NCI-H2081 treated with DMSO at 0.1 percent for 48 hours (cell line): ENCODE measurements around the gene FRMPD2.
"Not testable (repeated sequence)": the region's sequence is repeated elsewhere in the genome, so short reads cannot be mapped to it uniquely, and the experiment has no call there.

Experiments
- DNase-seq: peaks from one replicate; lab custom pipeline; 2025; lab: John Stamatoyannopoulos, UW

Gene FRMPD2

DNA sequence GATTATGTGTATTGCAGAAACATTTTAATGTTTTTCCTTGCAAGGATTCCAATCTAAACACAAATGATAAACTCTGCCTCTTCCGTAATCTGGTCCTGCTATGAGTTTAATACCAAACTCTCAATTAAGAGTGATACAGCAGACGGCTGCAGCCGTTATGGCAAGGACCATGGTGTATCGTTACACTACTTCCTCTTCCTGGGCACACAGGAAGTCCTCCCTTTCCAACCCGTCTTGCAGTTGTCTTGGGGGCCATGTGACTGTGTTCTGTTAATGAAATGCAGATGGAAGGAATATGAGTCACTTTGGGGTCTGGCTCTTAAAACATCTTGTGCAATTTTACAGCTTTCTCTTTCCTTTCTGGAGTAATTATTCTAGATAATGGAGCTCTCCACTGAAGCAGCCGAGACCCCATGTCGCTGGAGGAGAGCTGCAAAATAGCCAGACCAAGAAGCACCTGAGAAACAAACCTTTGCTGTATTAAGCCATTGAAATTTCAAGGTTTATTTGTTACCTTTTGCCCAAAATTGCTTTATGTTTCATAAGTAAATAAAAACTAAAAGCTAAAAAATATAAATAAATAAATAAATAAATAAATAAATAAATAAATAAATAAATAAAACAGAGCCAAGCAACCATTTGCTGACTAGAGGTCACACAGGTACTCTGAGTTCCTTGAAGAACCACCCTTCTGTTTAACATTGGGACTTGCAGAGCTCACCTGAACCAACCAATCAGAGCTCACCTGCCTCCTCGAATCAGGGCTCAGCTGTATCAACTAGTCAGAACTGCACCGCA lies 74.7 kb downstream of the FRMPD2 start:
- DNase-seq: no peak

DNA sequence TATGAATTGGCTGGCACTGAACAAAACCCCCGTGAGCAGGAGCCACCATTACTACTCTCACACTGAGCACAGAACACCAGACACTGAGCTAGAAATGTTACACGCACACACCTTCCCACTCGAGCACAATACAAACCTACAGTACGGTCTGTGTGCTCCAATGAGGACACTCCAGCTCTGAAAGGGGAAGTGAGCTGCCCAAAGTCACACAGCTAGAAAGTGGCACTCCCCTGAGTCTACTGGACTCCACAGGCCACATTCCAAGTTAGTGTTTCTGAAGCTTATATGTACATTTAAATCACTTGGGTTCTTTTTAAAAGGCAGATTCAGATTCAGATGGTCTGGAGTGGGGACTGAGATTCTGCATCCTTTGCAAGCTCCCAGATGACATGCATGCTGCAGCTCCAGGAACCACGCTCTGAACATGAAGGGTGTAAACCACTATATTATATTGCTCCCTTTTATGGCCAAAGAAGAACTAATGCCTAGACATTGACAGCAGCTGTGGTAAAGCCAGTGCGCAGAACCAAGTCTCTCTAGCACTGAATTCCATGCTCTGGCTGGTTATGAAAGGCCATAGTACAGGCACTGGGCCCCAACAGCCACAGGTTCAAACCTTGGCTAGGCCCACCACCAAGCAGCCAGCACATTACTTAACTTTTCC lies 77.1 kb downstream of the FRMPD2 start:
- DNase-seq: no peak

DNA sequence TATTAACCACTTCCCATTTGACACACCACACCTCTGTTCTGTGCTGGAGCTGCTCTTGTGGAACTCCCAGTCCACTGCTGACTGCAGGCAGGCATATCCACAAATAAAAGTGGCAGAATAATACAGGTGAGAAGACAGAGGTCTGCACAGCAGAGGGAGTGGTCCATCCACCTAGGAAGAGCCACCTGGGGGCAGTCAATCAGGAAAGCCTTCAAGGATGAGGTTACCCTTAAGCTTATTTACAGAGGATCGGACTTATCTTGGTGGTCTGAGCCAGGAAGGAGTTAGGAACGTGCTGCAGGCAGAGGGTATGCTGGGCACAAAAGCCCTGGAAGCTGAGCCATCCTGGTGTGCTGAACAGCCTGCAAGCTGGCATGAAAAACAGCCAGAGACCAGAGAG lies 78.7 kb downstream of the FRMPD2 start:
- DNase-seq: no peak

DNA sequence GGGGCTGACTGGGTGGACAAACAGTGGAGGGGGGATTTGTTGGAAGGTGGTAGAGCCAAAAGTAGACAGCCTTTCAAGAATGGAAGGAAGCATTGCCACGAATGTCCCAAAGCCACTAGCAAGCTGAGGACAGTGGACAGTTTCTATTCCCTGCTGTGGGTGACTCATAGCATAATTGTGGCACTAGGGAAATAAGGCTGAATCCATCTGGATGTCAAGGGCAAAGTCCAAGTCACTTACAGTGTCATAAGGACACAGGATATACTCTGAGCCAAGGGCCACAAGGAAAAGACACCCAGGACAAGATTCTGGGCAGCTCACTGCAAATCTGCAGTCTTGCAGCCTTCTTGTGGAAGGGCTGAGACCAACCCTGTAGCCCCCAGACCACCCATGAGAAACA lies 79.7 kb downstream of the FRMPD2 start:
- no peak for DNase-seq

DNA sequence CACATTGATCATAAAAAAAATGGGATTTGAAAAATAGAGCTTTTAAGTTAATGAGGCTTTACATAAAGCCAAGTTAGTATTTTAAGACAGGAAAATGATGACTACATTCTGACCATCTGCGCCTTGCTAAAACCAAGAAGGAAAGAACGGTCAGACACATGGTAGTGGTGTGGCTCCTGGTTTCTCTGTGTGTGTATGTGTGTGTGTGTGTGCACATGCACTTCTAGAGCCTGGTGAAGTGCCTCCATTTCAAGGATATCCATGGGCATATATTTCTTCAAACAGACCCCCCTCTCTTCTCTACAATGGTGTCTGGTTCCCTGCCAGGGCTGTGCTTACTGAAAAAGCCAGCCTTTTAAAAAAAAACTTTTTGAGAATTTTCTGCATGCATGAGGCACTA lies 80.9 kb downstream of the FRMPD2 start:
- DNase-seq: no peak

DNA sequence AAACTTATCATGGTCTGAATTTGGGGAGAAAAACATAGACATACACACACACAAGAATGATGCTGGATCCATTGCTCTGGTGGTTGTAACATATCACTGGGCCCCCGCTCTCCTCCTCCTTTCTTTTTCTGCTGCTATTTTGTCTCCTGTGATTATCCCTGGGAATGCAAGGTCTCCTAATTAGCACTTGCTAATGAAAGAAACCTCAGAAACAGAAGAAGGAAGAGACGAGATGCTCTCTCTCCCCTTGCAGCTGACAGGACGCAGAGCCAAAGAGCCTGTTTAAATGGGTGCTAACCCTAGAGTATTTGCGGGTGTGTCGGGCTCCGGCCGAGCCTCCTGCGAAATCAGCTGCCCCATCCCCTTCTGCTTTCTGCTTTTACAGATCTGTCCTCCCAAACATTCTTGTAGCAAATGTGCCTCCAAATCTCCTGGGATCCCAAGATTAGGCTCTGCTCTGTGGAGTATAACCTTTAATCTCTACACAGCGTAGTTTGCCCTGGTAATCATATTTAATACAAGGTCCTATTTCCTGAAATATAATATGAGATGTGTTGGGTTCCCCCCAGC lies 81.5 kb downstream of the FRMPD2 start:
- no peak for DNase-seq

DNA sequence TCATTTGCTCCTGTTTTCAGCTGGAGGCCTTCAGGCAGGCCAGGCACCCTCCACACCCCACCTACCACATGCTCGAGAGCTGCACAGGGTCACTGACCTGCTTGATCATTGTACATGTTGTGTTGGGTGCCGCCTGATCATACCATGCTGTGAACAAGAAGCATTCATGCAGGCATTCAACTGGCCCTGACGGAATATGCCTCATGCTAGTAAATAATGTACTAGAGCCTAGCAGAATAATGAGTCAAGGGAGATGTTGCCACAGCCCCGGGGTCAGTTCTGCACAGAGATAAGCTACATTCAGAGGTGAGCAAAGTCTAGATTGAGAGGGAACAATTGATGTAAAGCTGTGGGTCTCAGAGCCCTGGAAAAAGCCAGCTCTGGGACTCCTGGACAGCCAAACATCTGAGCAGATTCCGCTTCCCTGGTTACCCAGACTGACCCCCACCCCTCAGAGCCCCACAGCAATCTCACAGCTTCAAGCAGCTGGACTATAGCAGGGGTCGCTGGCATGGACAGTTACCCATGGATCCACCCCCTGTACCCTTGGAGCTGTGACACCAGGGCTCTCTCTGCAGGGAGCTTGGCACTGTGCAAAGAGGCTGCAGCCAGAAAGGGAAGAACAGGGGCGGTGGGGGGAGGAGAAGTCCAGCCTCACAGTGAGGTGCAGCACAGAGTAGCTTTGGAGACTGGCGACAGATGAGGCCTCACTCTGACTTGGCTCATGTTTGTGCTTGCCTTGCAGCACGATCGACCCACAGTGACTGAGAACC lies 86.6 kb downstream of the FRMPD2 start:
- DNase-seq: no peak

DNA sequence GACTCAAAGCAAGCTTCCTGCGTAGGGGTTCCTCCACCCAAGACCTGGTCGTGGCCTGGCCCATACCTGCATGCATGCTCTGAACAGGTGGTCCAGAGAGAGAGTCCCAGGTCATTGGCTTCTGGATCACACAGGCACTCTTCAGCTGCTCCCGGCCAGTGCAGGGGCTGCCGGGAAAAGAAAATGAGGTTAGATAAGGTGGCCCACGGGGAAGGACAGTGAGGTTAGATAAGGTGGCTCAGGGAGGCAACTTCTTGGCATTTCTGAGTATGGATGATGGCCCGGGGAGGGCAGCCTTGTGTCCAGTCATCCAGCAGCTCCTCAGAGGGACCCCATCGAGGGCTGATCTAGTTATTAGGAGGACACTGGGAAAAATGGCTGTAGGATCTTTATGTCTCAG lies 87.4 kb downstream of the FRMPD2 start:
- no peak for DNase-seq

DNA sequence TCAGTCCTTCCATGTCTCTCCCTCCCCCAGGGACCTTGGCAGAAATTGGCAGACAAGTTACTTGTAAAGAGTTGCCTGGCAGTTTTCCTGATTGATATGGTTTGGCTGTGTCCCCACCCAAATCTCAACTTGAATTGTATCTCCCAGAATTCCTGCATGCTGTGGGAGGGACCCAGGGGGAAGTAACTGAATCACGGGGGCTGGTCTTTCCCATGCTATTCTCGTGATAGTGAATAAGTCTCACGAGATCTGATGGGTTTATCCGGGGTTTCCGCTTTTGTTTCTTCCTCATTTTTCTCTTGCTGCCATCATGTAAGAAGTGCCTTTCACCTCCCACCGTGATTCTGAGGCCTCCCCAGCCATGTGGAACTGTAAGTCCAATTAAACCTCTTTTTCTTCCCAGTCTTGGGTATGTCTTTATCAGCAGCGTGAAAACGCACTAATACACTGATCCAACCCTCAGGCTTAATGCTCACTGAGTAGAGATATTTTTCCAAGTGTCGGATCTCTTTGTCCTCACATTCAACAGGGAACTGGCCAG lies 88.2 kb downstream of the FRMPD2 start:
- DNase-seq: not testable (repeated sequence)

DNA sequence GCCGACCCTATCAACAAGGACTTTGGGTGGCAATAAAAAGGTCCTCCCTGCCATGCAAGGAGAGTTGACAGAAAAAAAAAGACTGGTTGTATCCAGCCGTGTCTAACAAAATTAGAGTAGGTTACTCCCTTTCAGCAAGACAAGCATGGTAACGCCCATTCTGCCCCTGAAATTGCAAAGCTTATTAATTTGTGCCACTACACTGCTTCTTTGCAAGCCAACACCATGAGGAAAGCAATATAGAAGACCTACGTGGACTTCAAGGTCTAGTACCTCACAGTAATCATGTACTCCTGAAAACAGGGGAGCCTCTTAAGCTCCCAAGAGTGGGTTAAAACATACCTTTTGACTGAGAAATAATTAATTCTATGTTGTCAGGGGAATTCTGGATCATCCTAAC lies 90.3 kb downstream of the FRMPD2 start:
- no peak for DNase-seq

DNA sequence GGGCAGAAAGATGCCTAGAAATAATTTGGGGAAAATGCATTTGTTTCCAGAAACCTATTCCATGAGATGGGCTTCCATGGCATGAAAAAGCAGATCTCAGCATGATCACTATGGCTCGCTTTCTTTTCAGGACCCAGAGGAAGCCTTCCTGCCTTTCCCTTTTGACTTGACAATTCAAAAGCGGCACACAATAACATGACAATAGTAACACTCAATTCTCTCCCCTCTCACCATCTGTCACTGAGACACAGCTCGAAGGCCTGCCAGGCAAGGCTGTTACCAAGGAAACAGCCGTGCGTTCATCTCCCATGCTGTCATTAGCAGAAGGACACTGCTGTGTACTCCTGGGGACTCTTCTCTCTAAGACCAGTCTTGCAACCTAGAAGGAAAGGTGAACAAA lies 101.8 kb downstream of the FRMPD2 start:
- DNase-seq: not testable (repeated sequence)

DNA sequence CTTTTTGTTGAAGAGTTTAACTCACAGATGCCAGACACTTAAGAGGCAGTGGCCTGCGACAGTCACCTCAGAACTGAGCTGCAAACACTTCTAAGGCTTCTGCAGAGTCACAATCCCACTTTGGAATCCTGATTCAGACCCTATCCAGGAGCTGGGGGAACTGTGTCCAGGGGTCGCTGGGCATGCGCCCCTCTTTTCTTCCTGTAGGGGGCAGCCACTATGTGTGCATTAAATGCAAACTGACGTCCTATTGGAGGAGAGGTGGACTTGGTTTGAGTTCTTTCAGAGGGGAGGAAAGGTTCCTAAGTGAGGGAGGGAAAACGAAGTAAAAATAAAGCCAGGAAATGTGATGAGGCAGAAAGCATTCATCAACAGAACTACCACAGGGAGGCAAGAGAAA lies 113.8 kb downstream of the FRMPD2 start:
- not testable (repeated sequence) for DNase-seq

DNA sequence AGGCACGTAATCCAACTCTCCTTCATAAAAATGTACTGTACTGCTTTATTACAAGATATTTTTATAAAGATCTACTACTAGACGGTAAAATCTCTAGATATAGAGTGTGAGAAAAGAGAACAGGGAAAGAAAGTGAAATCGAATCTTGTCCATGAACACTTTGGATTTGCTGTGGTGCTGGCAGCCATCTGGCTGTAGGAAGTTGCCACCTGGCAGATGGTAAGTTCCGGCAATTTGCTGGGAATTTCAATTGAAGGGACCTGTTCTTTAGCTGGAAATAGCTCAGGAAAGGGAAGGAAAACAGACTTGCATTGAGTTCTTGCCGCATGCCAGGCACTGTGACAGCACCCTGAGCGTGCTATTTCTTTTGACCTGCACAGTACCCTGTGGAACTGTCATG lies 114.3 kb downstream of the FRMPD2 start:
- not testable (repeated sequence) for DNase-seq

DNA sequence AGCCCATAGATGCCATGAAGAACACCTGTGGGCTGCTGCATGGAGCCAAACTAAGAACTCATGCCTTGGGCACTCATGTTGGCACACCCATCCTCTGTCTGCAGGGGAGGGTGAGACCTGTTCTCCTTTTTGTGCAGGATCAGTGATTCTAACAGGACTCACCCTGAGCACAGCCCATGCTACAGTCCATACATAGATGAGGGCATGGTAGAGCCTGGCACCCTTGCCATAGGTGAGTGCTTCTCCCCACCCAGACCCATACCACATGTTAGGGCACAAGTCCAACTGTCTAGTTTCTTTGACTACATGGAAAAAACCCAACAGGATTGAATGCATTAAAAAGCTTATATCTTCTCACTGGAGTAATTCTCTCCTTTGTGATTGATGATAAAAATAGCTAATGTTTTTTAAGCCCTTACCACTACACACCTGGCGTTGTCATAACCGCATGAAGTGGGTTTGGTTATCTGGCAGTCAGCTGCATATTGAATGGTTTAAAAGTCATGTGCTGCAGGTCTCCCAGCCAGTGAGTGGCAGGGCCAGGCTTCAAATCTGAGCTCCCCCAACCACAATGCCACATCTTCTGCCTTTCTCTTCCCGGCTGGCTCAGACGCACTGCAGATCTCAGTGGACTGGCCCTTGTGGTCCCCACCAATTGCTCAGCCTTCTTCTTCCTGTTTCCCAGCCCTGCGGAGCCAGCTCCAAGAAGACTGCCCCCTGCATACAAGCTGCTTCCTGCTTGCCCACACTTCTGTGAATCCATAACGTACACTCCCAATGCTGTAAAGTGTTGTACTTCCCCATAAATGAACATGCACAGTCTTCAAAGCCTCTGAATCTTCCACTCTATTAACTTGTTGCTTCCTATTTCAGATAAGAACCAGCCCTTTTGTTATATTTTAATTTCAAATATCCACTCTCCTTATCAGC lies 120.0 kb downstream of the FRMPD2 start:
- not testable (repeated sequence) for DNase-seq

DNA sequence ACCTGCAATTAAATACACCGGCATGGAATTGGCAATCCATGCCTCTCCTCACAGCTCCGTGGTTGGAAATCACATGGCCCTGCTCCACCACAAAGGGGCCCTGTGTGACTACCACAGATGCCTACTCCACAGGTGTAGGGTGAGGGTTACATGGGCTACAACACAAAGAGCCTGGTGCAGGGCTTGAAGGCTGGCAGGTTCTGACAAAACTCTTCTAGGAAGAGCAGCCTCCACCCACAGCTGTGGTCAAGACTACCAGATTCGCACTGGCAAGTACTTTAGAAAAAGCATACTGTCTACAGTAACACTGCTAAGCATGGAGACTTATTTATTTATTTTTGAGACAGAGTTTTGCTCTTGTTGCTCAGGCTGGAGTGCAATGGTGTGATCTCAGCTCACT lies 126.9 kb downstream of the FRMPD2 start:
- not testable (repeated sequence) for DNase-seq

DNA sequence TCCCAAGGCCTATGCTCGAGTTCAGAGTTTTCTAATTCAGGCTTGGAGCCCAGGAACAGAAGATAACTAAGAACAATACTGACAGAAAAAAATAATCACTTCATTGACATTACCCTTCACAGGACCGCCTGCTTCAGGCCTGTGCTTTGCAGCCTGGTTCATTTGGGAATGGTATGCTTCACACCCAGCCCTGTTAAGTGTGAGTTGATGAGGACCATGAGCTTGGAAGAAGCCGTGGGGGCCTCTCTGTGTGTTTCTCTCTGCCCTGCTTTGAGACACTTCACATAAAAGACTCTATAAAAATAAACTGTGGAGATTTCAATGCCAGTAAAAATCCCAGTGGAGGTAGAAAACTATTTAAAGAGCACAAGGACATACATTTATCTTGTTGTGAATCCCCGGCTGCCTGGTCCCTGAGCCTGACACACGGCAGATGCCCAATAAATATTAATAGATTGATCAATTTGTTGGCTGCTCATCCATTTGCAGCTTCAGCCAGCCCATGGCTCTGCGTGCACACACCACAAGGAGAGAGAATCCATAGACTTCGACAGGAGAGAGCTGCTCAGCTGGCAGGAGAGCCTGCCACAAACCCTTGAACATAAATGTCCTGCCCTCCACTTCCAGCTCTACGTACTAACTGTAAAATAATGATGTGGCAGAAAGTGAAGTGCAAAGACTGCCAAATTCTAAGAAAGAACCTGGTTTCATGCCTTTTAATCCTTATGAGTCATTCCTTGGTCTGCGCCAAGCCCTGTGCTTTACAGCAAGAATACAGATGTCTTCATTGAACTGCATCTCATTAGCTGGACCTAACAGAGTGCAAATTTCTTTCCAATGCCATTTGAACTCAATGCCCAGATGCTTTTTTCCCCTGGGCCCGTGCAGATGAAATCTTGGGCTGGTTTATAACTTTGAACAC lies 130.5 kb downstream of the FRMPD2 start:
- DNase-seq: not testable (repeated sequence)

DNA sequence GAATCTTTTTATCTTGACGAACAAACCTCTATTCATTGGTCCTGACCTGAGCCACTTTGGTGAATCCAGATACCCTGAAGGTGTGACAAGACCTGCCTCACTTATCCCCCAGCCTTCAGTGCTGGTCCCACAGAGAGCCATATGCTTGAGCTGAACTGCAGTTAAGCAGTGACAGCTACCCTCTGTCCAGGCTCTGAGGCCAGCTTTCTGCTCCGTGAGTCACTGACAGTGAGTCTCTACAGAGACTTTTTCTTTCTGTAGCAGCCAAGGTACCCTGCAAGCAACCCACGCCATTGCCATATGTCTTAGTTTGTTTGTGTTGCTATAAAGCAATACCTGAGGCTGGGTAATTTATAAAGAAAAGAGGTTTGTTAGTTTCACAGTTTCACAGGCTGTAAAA lies 133.5 kb downstream of the FRMPD2 start:
- DNase-seq: not testable (repeated sequence)

DNA sequence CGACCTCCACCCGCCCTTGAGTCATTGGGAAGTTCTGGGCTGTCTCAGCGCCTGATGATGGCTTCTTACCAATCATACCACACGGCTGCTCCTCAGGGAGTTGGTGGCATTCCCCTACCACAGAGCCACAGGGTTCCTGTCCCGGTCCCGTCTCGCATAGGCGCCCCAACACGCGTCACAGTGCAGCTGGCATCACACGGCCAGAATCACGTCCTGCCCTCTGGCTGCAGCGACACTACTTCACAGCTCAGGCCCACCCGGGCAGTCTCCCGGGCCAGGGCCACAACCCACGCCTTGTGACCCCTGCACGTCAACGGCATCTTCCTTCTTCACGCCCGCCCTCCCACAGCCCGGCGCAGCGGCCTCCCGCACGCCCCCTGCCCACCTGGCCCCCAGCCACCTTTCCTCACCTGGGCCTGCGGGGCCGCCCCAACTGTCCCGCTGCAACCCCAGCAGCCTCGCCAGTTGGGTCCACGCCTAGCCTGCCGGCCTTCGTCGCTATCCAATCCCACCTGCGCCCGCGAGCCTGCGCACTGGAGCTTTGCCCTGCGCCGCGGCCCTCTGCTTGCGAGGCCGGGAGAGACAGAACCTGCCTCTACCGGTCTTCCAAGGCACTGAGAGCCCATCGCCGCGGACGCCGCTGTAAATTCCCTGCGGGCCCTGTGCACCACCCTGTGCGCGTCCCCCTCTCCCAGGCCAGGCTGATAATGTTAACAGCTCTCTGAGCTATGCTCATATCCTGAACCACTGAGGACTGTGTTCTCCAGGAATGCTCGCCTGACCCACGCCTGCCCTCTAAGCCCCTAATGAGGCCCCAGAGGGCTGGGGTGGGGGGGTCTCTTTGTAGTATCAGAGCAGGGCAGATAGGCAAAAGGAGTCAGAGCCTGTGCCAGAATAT lies 134.3 kb downstream of the FRMPD2 start:
- DNase-seq: not testable (repeated sequence)

DNA sequence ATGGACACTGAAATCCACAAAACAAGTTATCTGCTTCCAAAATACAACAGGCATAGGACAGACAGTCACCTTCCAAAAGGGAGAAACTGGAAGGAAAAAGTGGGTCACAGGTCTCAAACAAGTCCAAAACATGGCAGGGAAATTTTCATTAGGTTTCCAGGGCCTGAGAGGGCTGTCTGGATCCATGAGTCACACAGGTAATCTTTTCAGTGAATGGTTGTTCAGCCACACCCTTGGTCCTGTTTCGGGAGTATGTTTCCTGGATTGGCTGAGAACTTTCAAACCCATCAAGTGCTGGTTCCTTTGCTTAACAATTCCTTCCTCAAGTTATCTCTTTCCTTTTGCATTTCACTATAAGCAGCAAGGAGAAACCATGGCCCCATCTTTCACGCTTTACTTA lies 145.5 kb downstream of the FRMPD2 start:
- not testable (repeated sequence) for DNase-seq
